Loucy (cell line): ENCODE results near the gene AVPI1.

Experiments
- CTCF ChIP-seq: fragments of 200-600 bp; sonication (generic); conservative IDR thresholded peaks from 2 replicates; pipeline ENCODE4 v1.5.1; 2014; ENCODE audit warnings: mild to moderate bottlenecking, antibody characterized with exemption, low read length
- EZH2phosphoT487 ChIP-seq: fragments of 200-600 bp; IDR thresholded peaks from 2 replicates; pipeline ENCODE4 v1.6.1; 2018; ENCODE audit warnings: antibody characterized with exemption, mild to moderate bottlenecking, moderate library complexity, borderline replicate concordance

- TF ChIP-seq CTCF (no peak), EZH2phosphoT487 (no peak)
Observed at GRCh38 chr10:97718659-97719142, 31.7 kb upstream of the AVPI1 start.
